IMR-90 (cell line): ENCODE data around the gene NEK9. TPM values are rescaled to one million over a fixed set of nuclear protein-coding genes. Genes with fewer than 3 reads are reported as not detected.

Experiments used
- ATAC-seq: fragments of 200-7000 bp; cut with Tn5 transposase; 2 replicates; pipeline ENCODE4 v1.9.1; 2020; ENCODE audit warnings: low read depth, mild to moderate bottlenecking, moderate library complexity
- BruUV-seq: library from RNA; stranded (reverse); fragments of 400-500 nt; replicated peaks from 2 replicates; lab custom pipeline; 2021; lab: Mats Ljungman, UMichigan
- CTCF ChIA-PET: fragments of 300-600 bp; formaldehyde crosslinking; extraction: SDS; loops from one replicate; lab custom pipeline; 2021; ENCODE audit warnings: antibody characterized with exemption; lab: Yijun Ruan, JAX
- POLR2A ChIA-PET: fragments of 300-600 bp; sonication (Branson Sonifier 250); formaldehyde crosslinking; loops from one replicate; lab custom pipeline; 2022; ENCODE audit warnings: antibody characterized with exemption; ENCODE audit not compliant: unreplicated experiment; lab: Charles Lee
- DNase-seq: peaks from one replicate; pipeline ENCODE4 v3.0.0; 2013
- H2AFZ ChIP-seq: replicated peaks from 2 replicates; pipeline ENCODE3; 2013; ENCODE audit warnings: low read length, mild to moderate bottlenecking; ENCODE audit not compliant: poor library complexity
- H2AK5ac ChIP-seq: 2 replicates; pipeline ENCODE4 v1.6.1; 2013; ENCODE audit warnings: low read depth, low read length, inconsistent platforms
- H2AK9ac ChIP-seq: replicated peaks from 2 replicates; pipeline ENCODE3; 2013; ENCODE audit warnings: mild to moderate bottlenecking, low read depth, low read length, moderate library complexity; ENCODE audit not compliant: poor library complexity
- H2BK120ac ChIP-seq: 2 replicates; pipeline ENCODE4 v1.6.1; 2013; ENCODE audit warnings: low read depth, low read length, inconsistent platforms
- H2BK15ac ChIP-seq: 3 replicates; pipeline ENCODE4 v1.6.1; 2013; ENCODE audit warnings: low read depth, low read length, inconsistent platforms
- H2BK20ac ChIP-seq: 2 replicates; pipeline ENCODE4 v1.6.1; 2013; ENCODE audit warnings: low read depth, mild to moderate bottlenecking, inconsistent platforms, low read length, moderate library complexity
- H2BK5ac ChIP-seq: 2 replicates; pipeline ENCODE4 v1.6.1; 2013; ENCODE audit warnings: mild to moderate bottlenecking, low read depth, low read length, inconsistent platforms; ENCODE audit not compliant: poor library complexity, severe bottlenecking
- H3K14ac ChIP-seq: replicated peaks from 2 replicates; pipeline ENCODE4 v1.6.1; 2013; ENCODE audit warnings: low read depth, low read length, inconsistent platforms
- H3K18ac ChIP-seq: 2 replicates; pipeline ENCODE4 v1.6.1; 2013; ENCODE audit warnings: low read depth, low read length, control low read depth
- H3K23ac ChIP-seq: 2 replicates; pipeline ENCODE4 v1.6.1; 2013; ENCODE audit warnings: low read depth, low read length, inconsistent platforms
- H3K27ac ChIP-seq: 2 replicates; pipeline ENCODE4 v1.5.1; 2013; ENCODE audit warnings: mild to moderate bottlenecking, control low read depth, low read length; ENCODE audit not compliant: insufficient read depth
- H3K27me3 ChIP-seq: 2 replicates; pipeline ENCODE4 v1.6.1; 2013; ENCODE audit warnings: low read length; ENCODE audit not compliant: control insufficient read depth, insufficient read depth
- H3K36me3 ChIP-seq: 2 replicates; pipeline ENCODE4 v1.6.1; 2013; ENCODE audit warnings: low read length, mixed read lengths; ENCODE audit not compliant: control insufficient read depth, insufficient read depth
- H3K4ac ChIP-seq: 2 replicates; pipeline ENCODE4 v1.6.1; 2013; ENCODE audit warnings: low read depth, low read length, inconsistent platforms
- H3K4me1 ChIP-seq: 2 replicates; pipeline ENCODE4 v1.6.1; 2013; ENCODE audit warnings: low read length, mixed read lengths; ENCODE audit not compliant: control insufficient read depth, insufficient read depth
- H3K4me2 ChIP-seq: 2 replicates; pipeline ENCODE4 v1.6.1; 2013; ENCODE audit warnings: low read depth, mild to moderate bottlenecking, control low read depth, low read length, moderate library complexity
- H3K4me3 ChIP-seq: 2 replicates; pipeline ENCODE4 v1.5.1; 2013; ENCODE audit warnings: low read depth, mild to moderate bottlenecking, control low read depth, low read length, moderate library complexity; ENCODE audit not compliant: insufficient read depth
- H3K56ac ChIP-seq: 2 replicates; pipeline ENCODE4 v1.6.1; 2013; ENCODE audit warnings: low read length, inconsistent platforms; ENCODE audit not compliant: insufficient read depth; ENCODE audit errors: extremely low read depth
- H3K79me1 ChIP-seq, 2 experiments: 2 replicates each; pipeline ENCODE4 v1.6.1; 2013; ENCODE audit warnings: low read length in 2 of 2, inconsistent platforms in 1 of 2, low read depth in 1 of 2
- H3K9ac ChIP-seq: 2 replicates; pipeline ENCODE4 v1.6.1; 2013; ENCODE audit warnings: low read depth, low read length, control low read depth
- H3K9me1 ChIP-seq: 2 replicates; pipeline ENCODE4 v1.6.1; 2013; ENCODE audit warnings: low read length, inconsistent platforms; ENCODE audit not compliant: insufficient read depth
- H3K9me3 ChIP-seq: 2 replicates; pipeline ENCODE4 v1.6.1; 2013; ENCODE audit warnings: low read length; ENCODE audit not compliant: control insufficient read depth, insufficient read depth
- H4K20me1 ChIP-seq: 2 replicates; pipeline ENCODE4 v1.6.1; 2013; ENCODE audit warnings: low read length, inconsistent platforms; ENCODE audit not compliant: insufficient read depth
- H4K5ac ChIP-seq: 2 replicates; pipeline ENCODE4 v1.6.1; 2013; ENCODE audit warnings: mild to moderate bottlenecking, low read depth, low read length, control low read depth
- H4K8ac ChIP-seq, 2 experiments: 2 replicates each; pipeline ENCODE4 v1.6.1; 2013; ENCODE audit warnings: low read depth in 2 of 2, low read length in 2 of 2, control low read depth in 1 of 2, inconsistent platforms in 1 of 2
- H4K91ac ChIP-seq: 2 replicates; pipeline ENCODE4 v1.6.1; 2013; ENCODE audit warnings: low read depth, low read length, inconsistent platforms; ENCODE audit not compliant: insufficient read depth
- BHLHE40 ChIP-seq: fragments of 150-350 bp; IDR thresholded peaks from 2 replicates; pipeline ENCODE4 v1.6.1; 2016; ENCODE audit warnings: mild to moderate bottlenecking, low read depth, low read length
- CHD1 ChIP-seq: IDR thresholded peaks from 2 replicates; pipeline ENCODE4 v1.6.1; 2012; ENCODE audit warnings: low read depth, low read length, improper control_type of control experiment
- ELK1 ChIP-seq: fragments of 150-350 bp; IDR thresholded peaks from 2 replicates; pipeline ENCODE4 v1.6.1; 2016; ENCODE audit warnings: low read depth, mild to moderate bottlenecking, low read length, moderate library complexity, borderline replicate concordance
- FOS ChIP-seq: fragments of 150-350 bp; IDR thresholded peaks from 2 replicates; pipeline ENCODE4 v1.6.1; 2016; ENCODE audit warnings: low read depth, low read length
- MAFK ChIP-seq: IDR thresholded peaks from 2 replicates; pipeline ENCODE4 v1.6.1; 2012; ENCODE audit warnings: low read depth, low read length, improper control_type of control experiment
- MAZ ChIP-seq: IDR thresholded peaks from 2 replicates; pipeline ENCODE4 v1.6.1; 2012; ENCODE audit warnings: low read depth, mild to moderate bottlenecking, low read length, improper control_type of control experiment, moderate library complexity, borderline replicate concordance
- MXI1 ChIP-seq: IDR thresholded peaks from 2 replicates; pipeline ENCODE4 v1.6.1; 2012; ENCODE audit warnings: low read depth, mild to moderate bottlenecking, low read length, moderate library complexity, borderline replicate concordance
- POLR2A ChIP-seq: IDR thresholded peaks from 2 replicates; pipeline ENCODE4 v1.6.1; 2012; ENCODE audit warnings: mild to moderate bottlenecking, low read depth, low read length
- RAD21 ChIP-seq: IDR thresholded peaks from 2 replicates; pipeline ENCODE4 v1.6.1; 2012; ENCODE audit warnings: low read length, improper control_type of control experiment
- SMC3 ChIP-seq: fragments of 150-350 bp; IDR thresholded peaks from 2 replicates; pipeline ENCODE4 v1.6.1; 2016; ENCODE audit warnings: low read depth, mild to moderate bottlenecking, antibody characterized with exemption, low read length, moderate library complexity
- WGBS, 2 experiments: methylation state at CpG; one replicate each; pipeline versions ENCODE4 v1.1.5 to v1.1.7; 2013; ENCODE audit warnings: missing lambda C conversion rate in 2 of 2; ENCODE audit not compliant: insufficient read length in 1 of 2; ENCODE audit errors: extremely low coverage in 2 of 2; 5-methylcytosine and 5-hydroxymethylcytosine counted together
- dilution Hi-C: fragments of 300-500 bp; cut with HindIII; formaldehyde crosslinking; loops from one replicate; pipeline ENCODE4 v1.14.3; 2018; ENCODE audit warnings: low sequenced_read_pairs; ENCODE audit not compliant: unreplicated experiment
- in situ Hi-C: fragments of 300-500 bp; cut with MboI; formaldehyde crosslinking; loops from 3 replicates; pipeline ENCODE4 v1.14.3; 2019; ENCODE audit warnings: low sequenced_read_pairs, inconsistent platforms, mixed read lengths
- intact Hi-C: fragments of 100-400 bp; cut with micrococcal nuclease; formaldehyde crosslinking; loops from 2 replicates; pipeline ENCODE4 v1.10.0; 2022
- polyA plus RNA-seq, 3 experiments: library from polyadenylated mRNA; depleted of rRNA; stranded (reverse); fragments of >200 nt; gene quantifications; 2 replicates each; pipeline ENCODE4 v1.2.3, GENCODE V29; 2012; ENCODE audit warnings: low replicate concordance in 1 of 3
- total RNA-seq: library from RNA; depleted of rRNA; stranded (reverse); fragments of >200 nt; gene quantifications from 2 replicates; pipeline ENCODE4 v1.2.3, GENCODE V29; 2012

NEK9 gene
- total and polyA plus RNA-seq, 2 of the 4 experiments (the other 2 are of a cell fraction) = 22.9 to 23.2 TPM

GRCh38 chr14:75134644-75135043, 7.8 kb upstream of the NEK9 start:
- peaks cover 14% of the 10 kb centered on the region for H3K36me3 ChIP-seq
- H4K8ac ChIP-seq = no peak overlapping the region
- H3K4me2 ChIP-seq = no peak overlapping the region
- no peak overlapping the region for H3K4me3 ChIP-seq
- H3K4me1 ChIP-seq = peaks cover 2% of the 10 kb centered on the region; the same call in 1 of the 2 replicates
- H3K27me3 ChIP-seq = no peaks in the 10 kb centered on the region
- no peaks in the 10 kb centered on the region for H4K20me1 ChIP-seq
- H2BK120ac ChIP-seq = no peak overlapping the region
- no peak overlapping the region for H2AK9ac ChIP-seq
- DNase-seq = no peak
- in situ Hi-C loops = loop anchor here (5.0 to 10.0 kb wide), 2 partner anchors 168 to 350 kb away; no protein-coding TSS in a partner anchor
- no peak overlapping the region for H3K9ac ChIP-seq
- no peak overlapping the region for H2BK15ac ChIP-seq
- no TSS peak for BruUV-seq
- H3K9me1 ChIP-seq = no peaks in the 10 kb centered on the region
- intact Hi-C loops = no loop called here
- H2AFZ ChIP-seq = no peak overlapping the region
- no peak overlapping the region for H2BK5ac ChIP-seq
- no peak overlapping the region for H2BK20ac ChIP-seq
- no peak overlapping the region for H3K18ac ChIP-seq
- ChIA-PET CTCF (no interaction called here), POLR2A (no interaction called here)
- no peak overlapping the region for H4K5ac ChIP-seq
- H3K27ac ChIP-seq = no peak overlapping the region
- H3K4ac ChIP-seq = no peak overlapping the region
- no peaks in the 10 kb centered on the region; the same call in 1 of the 2 replicates for H3K9me3 ChIP-seq
- H3K23ac ChIP-seq = no peak overlapping the region
- peaks cover 0 to 5% of the 10 kb centered on the region in 2 experiments; a peak in 2 of 4 replicates for H3K79me1 ChIP-seq
- H3K14ac ChIP-seq = no peak overlapping the region
- no peak overlapping the region for H4K91ac ChIP-seq
- TF ChIP-seq MXI1 = no peak
- TF ChIP-seq RAD21 = no peak
- no peak for TF ChIP-seq ELK1
- no peak for TF ChIP-seq POLR2A
- no peak for TF ChIP-seq MAZ
- no peak for TF ChIP-seq FOS
- no peak for TF ChIP-seq BHLHE40
- no peak for TF ChIP-seq MAFK
- no peak for TF ChIP-seq CHD1
- no peak for TF ChIP-seq SMC3
- 80% methylated on average over 1 of the region's 6 CpGs; no CpG with 5 or more reads in 1 of the 2 experiments for WGBS, 2 experiments
- H3K56ac ChIP-seq = no peak overlapping the region
- dilution Hi-C loops = loop anchor here (25.0 kb wide), 1 partner anchor 178 kb away; no protein-coding TSS in a partner anchor
- H2AK5ac ChIP-seq = no peak overlapping the region
- no peak for ATAC-seq
